Keratinocyte (primary cell): ENCODE measurements around the gene B3GAT1.

ENCODE experiments used
- CTCF ChIP-seq, 3 experiments: IDR thresholded peaks in 1 of 3; conservative IDR thresholded peaks in 1 of 3; optimal IDR thresholded peaks in 1 of 3; 2 replicates in 2 of 3; 3 replicates in 1 of 3; pipeline versions ENCODE3 to v1.5.1; 2011; ENCODE audit warnings: low read length in 3 of 3, mild to moderate bottlenecking in 3 of 3, moderate library complexity in 2 of 3, control low read depth in 1 of 3, inconsistent platforms in 1 of 3; ENCODE audit not compliant: insufficient read depth in 2 of 3; ENCODE audit errors: extremely low read depth in 1 of 3
- EZH2 ChIP-seq: IDR thresholded peaks from one replicate; pipeline ENCODE4 v1.6.1; 2012; ENCODE audit warnings: inconsistent platforms, mild to moderate bottlenecking, low read length, moderate library complexity

- TF ChIP-seq CTCF (optimal IDR thresholded peaks at IDR 0.05 in 1 of 3, IDR thresholded peaks at IDR 0.05 in 1 of 3, conservative IDR thresholded peaks at IDR 0.05 in 1 of 3; ENCODE audit: extremely low read depth in 1 of 3, insufficient read depth in 2 of 3, low read length in 3 of 3) (no peak), EZH2 (no peak)
These were observed 49.7 kb downstream of the B3GAT1 start for GRCh38 chr11:134362192-134362901.
